Erythroblast (primary cell): ENCODE measurements around the gene MRPS18A.

Experiments used
- GATA1 ChIP-seq: IDR thresholded peaks from 2 replicates; pipeline ENCODE4 v1.6.1; 2011; ENCODE audit warnings: low read depth, mild to moderate bottlenecking, control low read depth, low read length, moderate library complexity
- POLR2A ChIP-seq: IDR thresholded peaks from 2 replicates; pipeline ENCODE4 v1.6.1; 2011; ENCODE audit warnings: mild to moderate bottlenecking, low read length

DNA sequence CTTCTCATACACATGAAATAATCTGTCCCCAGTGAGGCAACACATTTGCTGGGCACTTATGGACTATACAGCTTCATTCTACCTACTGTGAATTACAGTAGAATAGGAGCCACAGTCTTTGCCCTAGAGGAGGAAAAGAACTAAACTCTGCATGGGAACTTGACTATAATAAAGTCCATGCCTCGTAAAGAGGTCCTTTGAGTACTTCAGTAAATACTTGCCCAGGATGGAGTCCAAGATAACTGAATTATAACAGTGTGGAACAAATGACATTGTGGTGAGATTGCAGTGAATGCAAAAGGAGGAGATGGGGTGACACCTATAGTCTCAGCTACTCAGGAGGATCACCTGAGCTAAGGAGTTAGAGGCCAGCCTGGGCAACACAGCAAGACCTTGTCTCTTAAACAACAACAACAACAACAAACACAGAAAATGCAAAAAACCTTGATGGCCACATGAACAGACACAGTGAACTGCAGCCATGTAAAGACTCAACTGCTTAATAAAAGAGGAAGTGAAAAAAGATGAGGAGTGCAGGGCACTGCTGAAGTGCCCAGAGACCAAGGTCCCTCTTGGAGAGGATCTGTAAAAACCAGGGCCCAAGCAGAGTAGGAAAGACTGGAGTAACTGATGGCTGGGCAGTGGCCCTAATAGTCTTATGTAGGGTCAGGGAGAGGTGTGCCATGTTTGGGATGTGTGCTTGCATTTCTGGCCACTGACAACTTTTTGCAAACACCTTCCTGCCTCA lies 3.7 kb downstream of the MRPS18A start:
- TF ChIP-seq POLR2A, result peak; percentile 17
- no peak for TF ChIP-seq GATA1
